IMR-90 (cell line): Measurements from ENCODE around the gene PRKAR2A. TPM values are rescaled to one million over a fixed set of nuclear protein-coding genes. Genes with fewer than 3 reads are reported as not detected.
"Not testable (repeated sequence)": the region's sequence is repeated elsewhere in the genome, so short reads cannot be mapped to it uniquely, and the experiment has no call there.

Experiments used
- ATAC-seq: fragments of 200-7000 bp; cut with Tn5 transposase; 2 replicates; pipeline ENCODE4 v1.9.1; 2020; ENCODE audit warnings: low read depth, mild to moderate bottlenecking, moderate library complexity
- BruUV-seq: library from RNA; stranded (reverse); fragments of 400-500 nt; replicated peaks from 2 replicates; lab custom pipeline; 2021; lab: Mats Ljungman, UMichigan
- CTCF ChIA-PET: fragments of 300-600 bp; formaldehyde crosslinking; extraction: SDS; loops from one replicate; lab custom pipeline; 2021; ENCODE audit warnings: antibody characterized with exemption; lab: Yijun Ruan, JAX
- POLR2A ChIA-PET: fragments of 300-600 bp; sonication (Branson Sonifier 250); formaldehyde crosslinking; loops from one replicate; lab custom pipeline; 2022; ENCODE audit warnings: antibody characterized with exemption; ENCODE audit not compliant: unreplicated experiment; lab: Charles Lee
- DNase-seq: peaks from one replicate; pipeline ENCODE4 v3.0.0; 2013
- H2AFZ ChIP-seq: replicated peaks from 2 replicates; pipeline ENCODE3; 2013; ENCODE audit warnings: low read length, mild to moderate bottlenecking; ENCODE audit not compliant: poor library complexity
- H2AK5ac ChIP-seq: 2 replicates; pipeline ENCODE4 v1.6.1; 2013; ENCODE audit warnings: low read depth, low read length, inconsistent platforms
- H2AK9ac ChIP-seq: replicated peaks from 2 replicates; pipeline ENCODE3; 2013; ENCODE audit warnings: mild to moderate bottlenecking, low read depth, low read length, moderate library complexity; ENCODE audit not compliant: poor library complexity
- H2BK120ac ChIP-seq: 2 replicates; pipeline ENCODE4 v1.6.1; 2013; ENCODE audit warnings: low read depth, low read length, inconsistent platforms
- H2BK15ac ChIP-seq: 3 replicates; pipeline ENCODE4 v1.6.1; 2013; ENCODE audit warnings: low read depth, low read length, inconsistent platforms
- H2BK20ac ChIP-seq: 2 replicates; pipeline ENCODE4 v1.6.1; 2013; ENCODE audit warnings: low read depth, mild to moderate bottlenecking, inconsistent platforms, low read length, moderate library complexity
- H2BK5ac ChIP-seq: 2 replicates; pipeline ENCODE4 v1.6.1; 2013; ENCODE audit warnings: mild to moderate bottlenecking, low read depth, low read length, inconsistent platforms; ENCODE audit not compliant: poor library complexity, severe bottlenecking
- H3K14ac ChIP-seq: replicated peaks from 2 replicates; pipeline ENCODE4 v1.6.1; 2013; ENCODE audit warnings: low read depth, low read length, inconsistent platforms
- H3K18ac ChIP-seq: 2 replicates; pipeline ENCODE4 v1.6.1; 2013; ENCODE audit warnings: low read depth, low read length, control low read depth
- H3K23ac ChIP-seq: 2 replicates; pipeline ENCODE4 v1.6.1; 2013; ENCODE audit warnings: low read depth, low read length, inconsistent platforms
- H3K27ac ChIP-seq: 2 replicates; pipeline ENCODE4 v1.5.1; 2013; ENCODE audit warnings: mild to moderate bottlenecking, control low read depth, low read length; ENCODE audit not compliant: insufficient read depth
- H3K27me3 ChIP-seq: 2 replicates; pipeline ENCODE4 v1.6.1; 2013; ENCODE audit warnings: low read length; ENCODE audit not compliant: control insufficient read depth, insufficient read depth
- H3K36me3 ChIP-seq: 2 replicates; pipeline ENCODE4 v1.6.1; 2013; ENCODE audit warnings: low read length, mixed read lengths; ENCODE audit not compliant: control insufficient read depth, insufficient read depth
- H3K4ac ChIP-seq: 2 replicates; pipeline ENCODE4 v1.6.1; 2013; ENCODE audit warnings: low read depth, low read length, inconsistent platforms
- H3K4me1 ChIP-seq: 2 replicates; pipeline ENCODE4 v1.6.1; 2013; ENCODE audit warnings: low read length, mixed read lengths; ENCODE audit not compliant: control insufficient read depth, insufficient read depth
- H3K4me2 ChIP-seq: 2 replicates; pipeline ENCODE4 v1.6.1; 2013; ENCODE audit warnings: low read depth, mild to moderate bottlenecking, control low read depth, low read length, moderate library complexity
- H3K4me3 ChIP-seq: 2 replicates; pipeline ENCODE4 v1.5.1; 2013; ENCODE audit warnings: low read depth, mild to moderate bottlenecking, control low read depth, low read length, moderate library complexity; ENCODE audit not compliant: insufficient read depth
- H3K56ac ChIP-seq: 2 replicates; pipeline ENCODE4 v1.6.1; 2013; ENCODE audit warnings: low read length, inconsistent platforms; ENCODE audit not compliant: insufficient read depth; ENCODE audit errors: extremely low read depth
- H3K79me1 ChIP-seq, 2 experiments: 2 replicates each; pipeline ENCODE4 v1.6.1; 2013; ENCODE audit warnings: low read length in 2 of 2, inconsistent platforms in 1 of 2, low read depth in 1 of 2
- H3K9ac ChIP-seq: 2 replicates; pipeline ENCODE4 v1.6.1; 2013; ENCODE audit warnings: low read depth, low read length, control low read depth
- H3K9me1 ChIP-seq: 2 replicates; pipeline ENCODE4 v1.6.1; 2013; ENCODE audit warnings: low read length, inconsistent platforms; ENCODE audit not compliant: insufficient read depth
- H3K9me3 ChIP-seq: 2 replicates; pipeline ENCODE4 v1.6.1; 2013; ENCODE audit warnings: low read length; ENCODE audit not compliant: control insufficient read depth, insufficient read depth
- H4K20me1 ChIP-seq: 2 replicates; pipeline ENCODE4 v1.6.1; 2013; ENCODE audit warnings: low read length, inconsistent platforms; ENCODE audit not compliant: insufficient read depth
- H4K5ac ChIP-seq: 2 replicates; pipeline ENCODE4 v1.6.1; 2013; ENCODE audit warnings: mild to moderate bottlenecking, low read depth, low read length, control low read depth
- H4K8ac ChIP-seq, 2 experiments: 2 replicates each; pipeline ENCODE4 v1.6.1; 2013; ENCODE audit warnings: low read depth in 2 of 2, low read length in 2 of 2, control low read depth in 1 of 2, inconsistent platforms in 1 of 2
- H4K91ac ChIP-seq: 2 replicates; pipeline ENCODE4 v1.6.1; 2013; ENCODE audit warnings: low read depth, low read length, inconsistent platforms; ENCODE audit not compliant: insufficient read depth
- WGBS, 2 experiments: methylation state at CpG; one replicate each; pipeline versions ENCODE4 v1.1.5 to v1.1.7; 2013; ENCODE audit warnings: missing lambda C conversion rate in 2 of 2; ENCODE audit not compliant: insufficient read length in 1 of 2; ENCODE audit errors: extremely low coverage in 2 of 2; 5-methylcytosine and 5-hydroxymethylcytosine counted together
- dilution Hi-C: fragments of 300-500 bp; cut with HindIII; formaldehyde crosslinking; loops from one replicate; pipeline ENCODE4 v1.14.3; 2018; ENCODE audit warnings: low sequenced_read_pairs; ENCODE audit not compliant: unreplicated experiment
- in situ Hi-C: fragments of 300-500 bp; cut with MboI; formaldehyde crosslinking; loops from 3 replicates; pipeline ENCODE4 v1.14.3; 2019; ENCODE audit warnings: low sequenced_read_pairs, inconsistent platforms, mixed read lengths
- intact Hi-C: fragments of 100-400 bp; cut with micrococcal nuclease; formaldehyde crosslinking; loops from 2 replicates; pipeline ENCODE4 v1.10.0; 2022
- polyA plus RNA-seq, 3 experiments: library from polyadenylated mRNA; depleted of rRNA; stranded (reverse); fragments of >200 nt; gene quantifications; 2 replicates each; pipeline ENCODE4 v1.2.3, GENCODE V29; 2012; ENCODE audit warnings: low replicate concordance in 1 of 3
- total RNA-seq: library from RNA; depleted of rRNA; stranded (reverse); fragments of >200 nt; gene quantifications from 2 replicates; pipeline ENCODE4 v1.2.3, GENCODE V29; 2012

The PRKAR2A gene
- total and polyA plus RNA-seq, 2 of the 4 experiments (the other 2 are of a cell fraction) = 11.3 to 48.2 TPM

DNA sequence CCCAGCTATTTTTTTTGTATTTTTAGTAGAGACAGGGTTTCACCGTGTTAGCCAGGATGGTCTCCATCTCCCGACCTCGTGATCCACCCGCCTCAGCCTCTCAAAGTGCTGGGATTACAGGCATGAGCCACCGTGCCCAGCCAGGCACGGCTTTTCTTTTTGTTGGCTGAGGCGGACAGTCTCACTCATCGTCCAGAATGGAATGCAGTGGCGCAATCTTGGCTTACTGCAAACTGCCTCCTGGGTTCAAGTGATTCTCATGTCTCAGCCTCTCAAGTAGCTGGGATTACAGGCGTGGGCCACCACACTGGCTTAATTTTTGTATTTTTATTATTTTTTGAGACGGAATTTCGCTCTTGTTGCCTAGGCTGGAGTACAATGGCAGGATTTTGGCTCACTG, 46.8 kb downstream of the PRKAR2A start:
- H3K27ac ChIP-seq, H4K5ac ChIP-seq, DNase-seq, H3K9me3 ChIP-seq, POLR2A ChIA-PET, H2AK5ac ChIP-seq, H3K18ac ChIP-seq, H2AFZ ChIP-seq, H2BK5ac ChIP-seq, H2AK9ac ChIP-seq, H4K8ac ChIP-seq, H3K4me2 ChIP-seq, dilution Hi-C loops, in situ Hi-C loops, intact Hi-C loops, H3K4me3 ChIP-seq, BruUV-seq, H3K9me1 ChIP-seq, H3K4ac ChIP-seq, CTCF ChIA-PET, H4K91ac ChIP-seq, H2BK20ac ChIP-seq, H3K4me1 ChIP-seq, H4K20me1 ChIP-seq, H3K56ac ChIP-seq, H3K27me3 ChIP-seq, H2BK120ac ChIP-seq, H3K9ac ChIP-seq, H3K14ac ChIP-seq, H2BK15ac ChIP-seq, ATAC-seq, H3K23ac ChIP-seq, H3K36me3 ChIP-seq: not testable (repeated sequence)
- WGBS, 2 experiments = 88% methylated on average over 7 of the region's 12 CpGs; no CpG with 5 or more reads in 1 of the 2 experiments
- H3K79me1 ChIP-seq = peaks cover 7 to 19% of the 10 kb centered on the region in 2 experiments; a peak in 3 of 4 replicates
